ENCODE results near the gene PARD3B. TPM values are rescaled to one million over a fixed set of nuclear protein-coding genes. Genes with fewer than 3 reads are reported as not detected.

PARD3B gene
- total RNA-seq, 1 experiment from 2014 or later = 2.0 TPM

DNA sequence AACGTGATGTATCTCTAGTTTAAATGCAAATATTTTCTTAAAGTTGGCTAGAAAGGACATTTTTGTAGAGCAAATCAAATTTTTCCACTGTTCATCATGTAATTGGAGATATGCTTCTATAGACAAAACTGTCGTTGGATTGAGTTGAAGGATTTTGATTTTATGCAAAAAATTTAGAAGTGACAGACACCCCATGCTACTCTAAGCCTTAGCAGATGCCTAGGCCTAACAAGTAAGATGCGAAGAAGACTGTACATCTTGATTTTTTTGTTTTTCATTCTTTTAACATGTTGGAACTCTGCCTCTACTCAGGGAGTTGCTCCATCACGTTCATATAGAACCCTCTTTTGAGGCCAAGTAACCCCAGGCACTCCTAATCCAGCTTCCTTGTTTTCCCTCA is 331.0 kb downstream of the PARD3B start:
- no peaks in the 10 kb centered on the region for H4K20me1 ChIP-seq (ENCODE audit: insufficient read depth)
- H3K9me2 ChIP-seq (ENCODE audit: insufficient read depth) = no peaks in the 10 kb centered on the region

DNA sequence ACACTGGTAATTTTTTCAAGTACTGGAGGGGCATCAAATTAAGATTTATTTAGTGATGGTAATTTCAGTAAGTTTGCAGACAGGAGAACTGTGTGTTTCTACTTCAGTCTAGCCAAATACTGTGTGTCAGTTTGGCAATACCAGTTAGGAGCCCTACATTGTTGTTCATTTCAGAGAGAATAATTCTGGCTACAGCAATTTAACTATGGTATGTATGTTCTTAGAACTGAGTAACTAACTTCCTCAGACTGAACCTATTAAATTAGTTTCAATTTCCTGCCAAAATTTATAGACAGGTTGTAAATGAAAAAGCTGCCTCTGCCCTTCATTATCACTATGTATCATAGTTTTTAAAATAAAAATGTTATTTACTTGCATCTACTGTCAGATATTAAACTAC is 332.4 kb downstream of the PARD3B start:
- Histone ChIP-seq H2AFZ (ENCODE audit: low read depth, low read length, poor library complexity, severe bottlenecking) (no peak overlapping the region), H3K27ac (ENCODE audit: low read depth, low read length) (no peak overlapping the region), H3K4me1 (ENCODE audit: control insufficient read depth in 1 of 2, insufficient read depth in 2 of 2, low read length in 2 of 2) (no peaks in the 10 kb centered on the region), H3K9ac (ENCODE audit: low read length) (no peak overlapping the region), H3K4me3 (replicated peaks in 1 of 2; ENCODE audit: low read depth in 1 of 2, low read length in 2 of 2) (no peak overlapping the region), H3K9me3 (ENCODE audit: control insufficient read depth in 1 of 2, insufficient read depth in 1 of 2, low read depth in 1 of 2, low read length in 2 of 2) (no peaks in the 10 kb centered on the region), H4K20me1 (ENCODE audit: insufficient read depth) (no peaks in the 10 kb centered on the region), H3K27me3 (ENCODE audit: insufficient read depth, low read length) (no peaks in the 10 kb centered on the region), H3K9me2 (ENCODE audit: insufficient read depth) (no peaks in the 10 kb centered on the region), H3K36me3 (ENCODE audit: control insufficient read depth in 1 of 2, insufficient read depth in 2 of 2, low read length in 2 of 2) (no peaks in the 10 kb centered on the region), H3K79me2 (ENCODE audit: insufficient read depth, low read length) (no peaks in the 10 kb centered on the region), H3K4me2 (ENCODE audit: low read length) (no peak overlapping the region)
- RAD21 ChIA-PET (ENCODE audit: low non-redundant PET in 1 of 2, low total read pairs in 2 of 2, uncharacterized antibody in 2 of 2, unreplicated experiment in 2 of 2) = no interaction called here
- no peak for ATAC-seq
- POLR2A ChIA-PET = no interaction called here
- DNase-seq (ENCODE audit: low read depth, low spot score) = no peak
- BruUV-seq (replicated peaks) = no TSS peak
- TF ChIP-seq SP1 (IDR thresholded peaks at IDR 0.05; ENCODE audit: low read depth) = no peak
- no peak for TF ChIP-seq CBX3 (IDR thresholded peaks at IDR 0.05; ENCODE audit: low read depth)
- TF ChIP-seq POLR2A (IDR thresholded peaks at IDR 0.05; ENCODE audit: borderline replicate concordance, extremely low read depth, insufficient read depth, insufficient read length) = no peak
- TF ChIP-seq ZFX (IDR thresholded peaks at IDR 0.05) = no peak
- TF ChIP-seq YY1 (IDR thresholded peaks at IDR 0.05; ENCODE audit: extremely low read depth, insufficient replicate concordance, low read depth, low read length) = no peak
- TF ChIP-seq, protein P1, sequence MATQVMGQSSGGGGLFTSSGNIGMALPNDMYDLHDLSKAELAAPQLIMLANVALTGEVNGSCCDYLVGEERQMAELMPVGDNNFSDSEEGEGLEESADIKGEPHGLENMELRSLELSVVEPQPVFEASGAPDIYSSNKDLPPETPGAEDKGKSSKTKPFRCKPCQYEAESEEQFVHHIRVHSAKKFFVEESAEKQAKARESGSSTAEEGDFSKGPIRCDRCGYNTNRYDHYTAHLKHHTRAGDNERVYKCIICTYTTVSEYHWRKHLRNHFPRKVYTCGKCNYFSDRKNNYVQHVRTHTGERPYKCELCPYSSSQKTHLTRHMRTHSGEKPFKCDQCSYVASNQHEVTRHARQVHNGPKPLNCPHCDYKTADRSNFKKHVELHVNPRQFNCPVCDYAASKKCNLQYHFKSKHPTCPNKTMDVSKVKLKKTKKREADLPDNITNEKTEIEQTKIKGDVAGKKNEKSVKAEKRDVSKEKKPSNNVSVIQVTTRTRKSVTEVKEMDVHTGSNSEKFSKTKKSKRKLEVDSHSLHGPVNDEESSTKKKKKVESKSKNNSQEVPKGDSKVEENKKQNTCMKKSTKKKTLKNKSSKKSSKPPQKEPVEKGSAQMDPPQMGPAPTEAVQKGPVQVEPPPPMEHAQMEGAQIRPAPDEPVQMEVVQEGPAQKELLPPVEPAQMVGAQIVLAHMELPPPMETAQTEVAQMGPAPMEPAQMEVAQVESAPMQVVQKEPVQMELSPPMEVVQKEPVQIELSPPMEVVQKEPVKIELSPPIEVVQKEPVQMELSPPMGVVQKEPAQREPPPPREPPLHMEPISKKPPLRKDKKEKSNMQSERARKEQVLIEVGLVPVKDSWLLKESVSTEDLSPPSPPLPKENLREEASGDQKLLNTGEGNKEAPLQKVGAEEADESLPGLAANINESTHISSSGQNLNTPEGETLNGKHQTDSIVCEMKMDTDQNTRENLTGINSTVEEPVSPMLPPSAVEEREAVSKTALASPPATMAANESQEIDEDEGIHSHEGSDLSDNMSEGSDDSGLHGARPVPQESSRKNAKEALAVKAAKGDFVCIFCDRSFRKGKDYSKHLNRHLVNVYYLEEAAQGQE (IDR thresholded peaks at IDR 0.05; ENCODE audit: low read depth) = no peak
- CTCF ChIA-PET = no interaction called here
- intact Hi-C loops (cut with micrococcal nuclease) = loop anchor here (10.0 kb wide), 1 partner anchor 797 kb away; no protein-coding TSS in a partner anchor

More for the DNA sequence above, 331.0 kb downstream of the PARD3B start:
- Histone ChIP-seq H3K9me3 (ENCODE audit: control insufficient read depth in 1 of 2, insufficient read depth in 1 of 2, low read depth in 1 of 2, low read length in 2 of 2) (no peaks in the 10 kb centered on the region), H2AFZ (ENCODE audit: low read depth, low read length, poor library complexity, severe bottlenecking) (no peak overlapping the region), H3K4me2 (ENCODE audit: low read length) (no peak overlapping the region), H3K9ac (ENCODE audit: low read length) (no peak overlapping the region), H3K79me2 (ENCODE audit: insufficient read depth, low read length) (no peaks in the 10 kb centered on the region), H3K4me1 (ENCODE audit: control insufficient read depth in 1 of 2, insufficient read depth in 2 of 2, low read length in 2 of 2) (no peaks in the 10 kb centered on the region), H3K27me3 (ENCODE audit: insufficient read depth, low read length) (no peaks in the 10 kb centered on the region), H3K4me3 (replicated peaks in 1 of 2; ENCODE audit: low read depth in 1 of 2, low read length in 2 of 2) (no peak overlapping the region), H3K36me3 (ENCODE audit: control insufficient read depth in 1 of 2, insufficient read depth in 2 of 2, low read length in 2 of 2) (no peaks in the 10 kb centered on the region), H3K27ac (ENCODE audit: low read depth, low read length) (no peak overlapping the region)
- no TSS peak for BruUV-seq (replicated peaks)
- no peak for ATAC-seq
- no peak for TF ChIP-seq CEBPB (IDR thresholded peaks at IDR 0.05; ENCODE audit: low read depth)
- no peak for TF ChIP-seq POLR2A (IDR thresholded peaks at IDR 0.05; ENCODE audit: borderline replicate concordance, extremely low read depth, insufficient read depth, insufficient read length)
- TF ChIP-seq EZH2 (IDR thresholded peaks at IDR 0.05) = no peak
- TF ChIP-seq JUND (IDR thresholded peaks at IDR 0.05) = no peak
- TF ChIP-seq EZH2phosphoT487 (IDR thresholded peaks at IDR 0.05; ENCODE audit: borderline replicate concordance) = no peak
- no peak for TF ChIP-seq FOSL1 (IDR thresholded peaks at IDR 0.05; ENCODE audit: low read depth)
- no peak for TF ChIP-seq RAD21 (IDR thresholded peaks at IDR 0.05; ENCODE audit: low read depth)
- no peak for TF ChIP-seq ZFX (IDR thresholded peaks at IDR 0.05)
- RAD21 ChIA-PET (ENCODE audit: low non-redundant PET in 1 of 2, low total read pairs in 2 of 2, uncharacterized antibody in 2 of 2, unreplicated experiment in 2 of 2) = no interaction called here
- intact Hi-C loops (cut with micrococcal nuclease) = loop anchor here (10.0 kb wide), 1 partner anchor 798 kb away; no protein-coding TSS in a partner anchor
- CTCF ChIA-PET = no interaction called here
- POLR2A ChIA-PET = no interaction called here
- DNase-seq (ENCODE audit: low read depth, low spot score) = no peak
